Natural killer cell treated with Interleukin-12 subunit alpha and Interleukin-12 subunit beta and Interleukin-15 and Interleukin-18, amount 100 ng/mL, for 72 hours (primary cell): ENCODE measurements around the gene ZNF462. TPM values are rescaled to one million over a fixed set of nuclear protein-coding genes. Genes with fewer than 3 reads are reported as not detected.

Experiments used
- ATAC-seq, 2 donors: fragments of 150-1000 bp; cut with Tn5 transposase in 1 of 2; sonication (Bioruptor Pico), chemical (Tn5 transposase) in 1 of 2; 2 replicates each; pipeline ENCODE4 v1.10.0; 2021
- DNase-seq: peaks from one replicate; pipeline ENCODE4 v3.0.0; 2022; ENCODE audit warnings: low spot score
- H3K27ac Mint-ChIP-seq, 2 donors: 1 replicate in 1 of 2; 2 replicates in 1 of 2; pipeline ENCODE4 v1.8.0; 2022; ENCODE audit warnings: mixed read lengths in 2 of 2, mild to moderate bottlenecking in 1 of 2, moderate library complexity in 1 of 2
- H3K27me3 Mint-ChIP-seq, 2 donors: 1 replicate in 1 of 2; 2 replicates in 1 of 2; pipeline ENCODE4 v1.8.0; 2022; ENCODE audit warnings: mixed read lengths in 2 of 2
- H3K36me3 Mint-ChIP-seq: one replicate; pipeline ENCODE4 v1.8.0; 2022; ENCODE audit warnings: mixed read lengths
- H3K4me1 Mint-ChIP-seq, 2 donors: 1 replicate in 1 of 2; 2 replicates in 1 of 2; pipeline ENCODE4 v1.8.0; 2022; ENCODE audit warnings: low read depth in 2 of 2, mixed read lengths in 2 of 2, mild to moderate bottlenecking in 1 of 2
- H3K4me3 Mint-ChIP-seq: one replicate; pipeline ENCODE4 v1.8.0; 2022; ENCODE audit warnings: mixed read lengths
- H3K9me3 Mint-ChIP-seq: 2 replicates; pipeline ENCODE4 v1.8.0; 2022; ENCODE audit warnings: mixed read lengths
- total RNA-seq, 2 donors: library from RNA; stranded (reverse); gene quantifications; one replicate each; pipeline ENCODE4 v1.2.3, GENCODE V29; 2022

Gene ZNF462
- total RNA-seq, 2 donors from 2014 or later = 0.31 TPM; not detected in 1

GRCh38 chr9:106958955-106959657 is 96.1 kb downstream of the ZNF462 start:
- no peak overlapping the region for H3K4me3 Mint-ChIP-seq
- H3K4me1 Mint-ChIP-seq = no peaks in the 10 kb centered on the region
- ATAC-seq = no peak
- no peaks in the 10 kb centered on the region for H3K36me3 Mint-ChIP-seq
- H3K9me3 Mint-ChIP-seq = peaks cover 5% of the 10 kb centered on the region
- no peaks in the 10 kb centered on the region for H3K27me3 Mint-ChIP-seq
- no peak for DNase-seq
- no peak overlapping the region for H3K27ac Mint-ChIP-seq

DNA sequence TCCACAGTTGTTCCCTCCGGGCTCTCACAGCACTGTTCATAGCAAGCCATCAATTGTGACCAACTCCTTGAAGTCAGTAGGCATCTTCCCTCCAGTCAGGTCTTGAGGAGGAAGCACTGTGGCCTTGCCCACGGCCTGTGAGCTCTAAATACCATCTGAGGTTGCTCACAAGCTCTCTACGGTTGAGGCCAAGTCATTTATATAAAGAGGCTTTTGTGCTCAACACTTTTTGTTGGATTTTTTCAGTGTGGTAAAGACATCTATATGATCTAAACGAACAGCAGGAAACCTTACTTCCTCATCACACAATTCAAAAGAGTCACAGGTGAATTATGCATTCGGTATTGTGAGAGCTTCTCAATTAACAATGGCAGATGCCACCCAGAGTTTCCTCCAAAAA is 97.3 kb downstream of the ZNF462 start:
- Mint-ChIP-seq H3K4me1 (peaks cover 5 to 8% of the 10 kb centered on the region in 2 donors), H3K27ac (no peak overlapping the region), H3K9me3 (peaks cover 5% of the 10 kb centered on the region), H3K27me3 (no peaks in the 10 kb centered on the region), H3K36me3 (no peaks in the 10 kb centered on the region), H3K4me3 (no peak overlapping the region)
- ATAC-seq = no peak
- no peak for DNase-seq

DNA sequence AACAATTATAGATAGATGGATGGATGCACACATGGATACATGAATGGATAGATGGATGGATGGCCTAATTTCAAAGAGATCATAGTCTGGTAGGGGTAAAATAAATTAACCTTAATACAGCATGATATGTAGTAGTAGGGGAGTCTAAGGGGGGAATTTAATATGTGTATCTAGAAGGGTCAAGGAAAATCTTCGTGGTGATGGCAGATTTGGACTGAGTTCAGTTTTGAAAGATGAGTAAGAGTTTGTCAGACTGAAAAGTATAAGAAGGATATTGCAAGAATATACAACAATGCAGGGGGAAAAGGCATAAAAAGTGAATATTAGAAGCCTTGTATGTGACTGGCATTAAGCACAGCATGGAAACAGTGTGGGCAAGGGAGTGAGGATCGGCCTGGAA is 98.7 kb downstream of the ZNF462 start:
- DNase-seq (no peak), ATAC-seq (no peak)
- Mint-ChIP-seq H3K36me3 (no peaks in the 10 kb centered on the region), H3K27me3 (no peaks in the 10 kb centered on the region), H3K27ac (no peak overlapping the region), H3K4me3 (no peak overlapping the region), H3K9me3 (peaks cover 5% of the 10 kb centered on the region), H3K4me1 (peaks cover 7 to 10% of the 10 kb centered on the region in 2 donors)

- peaks cover 7 to 10% of the 10 kb centered on the region in 2 donors for H3K4me1 Mint-ChIP-seq
- no peaks in the 10 kb centered on the region for H3K27me3 Mint-ChIP-seq
- no peaks in the 10 kb centered on the region for H3K36me3 Mint-ChIP-seq
- peaks cover 5% of the 10 kb centered on the region for H3K9me3 Mint-ChIP-seq
- no peak for DNase-seq
- no peak overlapping the region for H3K27ac Mint-ChIP-seq
- no peak overlapping the region for H3K4me3 Mint-ChIP-seq
- ATAC-seq = no peak
Measured at GRCh38 chr9:106962122-106962521, 99.2 kb downstream of the ZNF462 start.

- Mint-ChIP-seq H3K4me1 (peaks cover 7 to 10% of the 10 kb centered on the region in 2 donors), H3K27me3 (no peaks in the 10 kb centered on the region), H3K27ac (no peak overlapping the region), H3K9me3 (peaks cover 5% of the 10 kb centered on the region), H3K36me3 (no peaks in the 10 kb centered on the region), H3K4me3 (no peak overlapping the region)
- DNase-seq (no peak), ATAC-seq (no peak)
Measured at GRCh38 chr9:106962615-106963363, 99.8 kb downstream of the ZNF462 start.

- DNase-seq (no peak), ATAC-seq (no peak)
- H3K4me1 Mint-ChIP-seq = peaks cover 7 to 10% of the 10 kb centered on the region in 2 donors
- H3K27ac Mint-ChIP-seq = no peak overlapping the region
- peaks cover 5% of the 10 kb centered on the region for H3K9me3 Mint-ChIP-seq
- H3K4me3 Mint-ChIP-seq = no peak overlapping the region
- no peaks in the 10 kb centered on the region for H3K36me3 Mint-ChIP-seq
- H3K27me3 Mint-ChIP-seq = no peaks in the 10 kb centered on the region
Measured at GRCh38 chr9:106963684-106964083, 100.7 kb downstream of the ZNF462 start.

DNA sequence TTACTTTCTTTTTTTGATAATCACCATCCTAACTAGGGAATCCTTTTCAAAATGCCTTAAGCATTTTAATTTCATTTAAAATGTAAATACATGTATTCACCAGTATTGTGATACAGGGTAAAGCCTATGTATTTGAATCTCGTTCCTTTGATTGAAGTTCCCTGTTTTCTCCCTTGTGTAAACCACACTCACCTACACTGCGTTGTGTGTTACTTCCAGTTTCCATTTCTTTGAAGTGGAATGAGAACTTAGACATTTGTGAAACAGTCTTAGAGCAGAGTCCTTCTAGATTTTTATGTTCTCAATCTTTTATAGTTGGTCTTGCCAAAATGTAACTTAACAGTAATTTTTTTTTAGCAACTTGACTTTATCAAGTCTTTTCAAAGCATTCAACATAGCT is 101.4 kb downstream of the ZNF462 start:
- H3K27me3 Mint-ChIP-seq = no peaks in the 10 kb centered on the region
- no peak overlapping the region for H3K4me3 Mint-ChIP-seq
- H3K27ac Mint-ChIP-seq = peak overlapping the region in 1 of 2 donors; percentile 13
- H3K4me1 Mint-ChIP-seq = peaks cover 7 to 10% of the 10 kb centered on the region in 2 donors
- ATAC-seq = peak in 1 of 2 donors; percentile 62
- H3K36me3 Mint-ChIP-seq = no peaks in the 10 kb centered on the region
- no peak for DNase-seq
- peaks cover 5% of the 10 kb centered on the region for H3K9me3 Mint-ChIP-seq

GRCh38 chr9:106964822-106965525 is 102.0 kb downstream of the ZNF462 start:
- peaks cover 7 to 10% of the 10 kb centered on the region in 2 donors for H3K4me1 Mint-ChIP-seq
- H3K27ac Mint-ChIP-seq = no peak overlapping the region
- ATAC-seq = peak in 1 of 2 donors; percentile 52
- no peaks in the 10 kb centered on the region for H3K36me3 Mint-ChIP-seq
- DNase-seq = no peak
- no peak overlapping the region for H3K4me3 Mint-ChIP-seq
- H3K9me3 Mint-ChIP-seq = peaks cover 5% of the 10 kb centered on the region
- H3K27me3 Mint-ChIP-seq = peaks cover 0 to 3% of the 10 kb centered on the region in 2 donors

GRCh38 chr9:106966481-106966880 is 103.5 kb downstream of the ZNF462 start:
- ATAC-seq (no peak), DNase-seq (no peak)
- Mint-ChIP-seq H3K27ac (no peak overlapping the region), H3K4me3 (no peak overlapping the region), H3K27me3 (peaks cover 0 to 5% of the 10 kb centered on the region in 2 donors), H3K4me1 (peaks cover 7 to 10% of the 10 kb centered on the region in 2 donors), H3K9me3 (peaks cover 4% of the 10 kb centered on the region), H3K36me3 (no peaks in the 10 kb centered on the region)

- no peaks in the 10 kb centered on the region for H3K36me3 Mint-ChIP-seq
- no peak overlapping the region for H3K27ac Mint-ChIP-seq
- H3K27me3 Mint-ChIP-seq = peaks cover 0 to 11% of the 10 kb centered on the region in 2 donors
- DNase-seq (no peak), ATAC-seq (no peak)
- no peaks in the 10 kb centered on the region for H3K9me3 Mint-ChIP-seq
- no peak overlapping the region for H3K4me3 Mint-ChIP-seq
- peaks cover 7% of the 10 kb centered on the region in 2 donors for H3K4me1 Mint-ChIP-seq
Measured at GRCh38 chr9:106969696-106970095, 106.7 kb downstream of the ZNF462 start.

- no peaks in the 10 kb centered on the region for H3K36me3 Mint-ChIP-seq
- H3K4me1 Mint-ChIP-seq = peaks cover 0 to under 1% of the 10 kb centered on the region in 2 donors
- no peak for ATAC-seq
- no peak overlapping the region for H3K4me3 Mint-ChIP-seq
- peaks cover 0 to 11% of the 10 kb centered on the region in 2 donors for H3K27me3 Mint-ChIP-seq
- DNase-seq = no peak
- no peak overlapping the region for H3K27ac Mint-ChIP-seq
- H3K9me3 Mint-ChIP-seq = no peaks in the 10 kb centered on the region
Measured at GRCh38 chr9:106970219-106970975, 107.4 kb downstream of the ZNF462 start.

GRCh38 chr9:106970976-106971457 is 108.1 kb downstream of the ZNF462 start:
- no peaks in the 10 kb centered on the region for H3K9me3 Mint-ChIP-seq
- ATAC-seq (no peak), DNase-seq (no peak)
- no peak overlapping the region for H3K27ac Mint-ChIP-seq
- no peaks in the 10 kb centered on the region for H3K36me3 Mint-ChIP-seq
- H3K4me1 Mint-ChIP-seq = no peaks in the 10 kb centered on the region
- peaks cover 0 to 11% of the 10 kb centered on the region in 2 donors for H3K27me3 Mint-ChIP-seq
- no peak overlapping the region for H3K4me3 Mint-ChIP-seq

DNA sequence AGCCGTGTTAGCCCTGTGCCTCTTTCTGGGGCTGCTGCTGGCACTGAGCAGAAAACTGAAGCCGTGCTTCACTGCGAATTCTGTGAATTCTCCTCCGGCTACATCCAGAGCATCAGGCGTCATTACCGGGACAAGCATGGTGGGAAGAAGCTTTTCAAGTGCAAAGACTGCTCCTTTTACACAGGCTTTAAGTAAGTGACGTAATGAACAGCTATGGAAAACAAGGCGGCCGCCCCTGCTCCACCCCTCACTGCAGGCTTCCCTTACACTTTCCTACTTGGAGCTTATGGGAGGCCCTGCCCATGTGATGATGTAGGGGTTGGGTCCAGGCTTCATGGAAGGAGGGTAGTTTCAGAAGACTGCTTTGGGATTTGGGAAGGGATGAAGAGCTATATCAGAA is 109.1 kb downstream of the ZNF462 start:
- H3K36me3 Mint-ChIP-seq = no peaks in the 10 kb centered on the region
- H3K27me3 Mint-ChIP-seq = peaks cover 0 to 11% of the 10 kb centered on the region in 2 donors
- no peak overlapping the region for H3K4me3 Mint-ChIP-seq
- no peaks in the 10 kb centered on the region for H3K9me3 Mint-ChIP-seq
- no peak overlapping the region for H3K27ac Mint-ChIP-seq
- no peak for ATAC-seq
- H3K4me1 Mint-ChIP-seq = no peaks in the 10 kb centered on the region
- no peak for DNase-seq
